Measurements from ENCODE around the gene CD37.
"Not testable (repeated sequence)": the region's sequence is repeated elsewhere in the genome, so short reads cannot be mapped to it uniquely, and the experiment has no call there.

DNA sequence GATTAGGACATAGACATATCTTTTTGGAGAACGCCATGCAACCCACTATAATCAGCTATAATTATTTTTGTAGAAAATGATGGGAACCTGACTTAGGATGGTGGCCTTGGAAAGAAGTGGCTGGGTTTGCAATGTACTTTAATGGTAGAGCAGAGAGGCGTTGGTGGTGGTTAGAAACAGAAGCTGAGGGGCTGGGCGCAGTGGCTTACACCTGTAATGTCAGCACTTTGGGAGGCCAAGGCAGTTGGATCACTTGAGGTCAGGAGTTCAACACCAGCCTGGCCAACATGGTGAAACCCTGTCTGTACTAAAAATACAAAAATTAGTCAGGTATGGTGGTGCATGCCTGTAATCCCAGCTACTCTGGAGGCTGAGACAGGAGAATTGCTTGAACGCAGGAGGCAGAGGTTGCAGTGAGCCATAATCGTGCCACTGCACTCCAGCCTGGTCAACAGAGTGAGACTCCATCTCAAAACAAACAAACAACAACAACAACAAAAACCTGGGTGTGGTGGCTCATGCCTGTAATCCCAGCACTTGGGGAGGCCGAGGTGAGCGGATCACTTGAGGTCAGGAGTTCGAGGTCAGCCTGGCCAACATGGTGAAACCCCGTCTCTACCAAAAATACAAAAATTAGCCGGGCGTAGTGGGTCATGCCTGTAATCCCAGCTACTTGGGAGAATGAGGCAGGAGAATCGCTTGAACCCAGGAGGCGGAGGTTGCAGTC, 2.4 kb upstream of the CD37 start:
- TF ChIP-seq, protein P1, sequence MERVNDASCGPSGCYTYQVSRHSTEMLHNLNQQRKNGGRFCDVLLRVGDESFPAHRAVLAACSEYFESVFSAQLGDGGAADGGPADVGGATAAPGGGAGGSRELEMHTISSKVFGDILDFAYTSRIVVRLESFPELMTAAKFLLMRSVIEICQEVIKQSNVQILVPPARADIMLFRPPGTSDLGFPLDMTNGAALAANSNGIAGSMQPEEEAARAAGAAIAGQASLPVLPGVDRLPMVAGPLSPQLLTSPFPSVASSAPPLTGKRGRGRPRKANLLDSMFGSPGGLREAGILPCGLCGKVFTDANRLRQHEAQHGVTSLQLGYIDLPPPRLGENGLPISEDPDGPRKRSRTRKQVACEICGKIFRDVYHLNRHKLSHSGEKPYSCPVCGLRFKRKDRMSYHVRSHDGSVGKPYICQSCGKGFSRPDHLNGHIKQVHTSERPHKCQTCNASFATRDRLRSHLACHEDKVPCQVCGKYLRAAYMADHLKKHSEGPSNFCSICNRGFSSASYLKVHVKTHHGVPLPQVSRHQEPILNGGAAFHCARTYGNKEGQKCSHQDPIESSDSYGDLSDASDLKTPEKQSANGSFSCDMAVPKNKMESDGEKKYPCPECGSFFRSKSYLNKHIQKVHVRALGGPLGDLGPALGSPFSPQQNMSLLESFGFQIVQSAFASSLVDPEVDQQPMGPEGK (CRISPR knock-in tag; IDR thresholded peaks at IDR 0.05; ENCODE audit: borderline replicate concordance) = not testable (repeated sequence)
- TF ChIP-seq TOX (CRISPR knock-in tag; IDR thresholded peaks at IDR 0.05; ENCODE audit: borderline replicate concordance); ESRRG (CRISPR knock-in tag; IDR thresholded peaks at IDR 0.05); ZFP30 (CRISPR knock-in tag; IDR thresholded peaks at IDR 0.05); ARNTL (CRISPR knock-in tag; IDR thresholded peaks at IDR 0.05; ENCODE audit: borderline replicate concordance, low read depth); ZFP3 (CRISPR knock-in tag; IDR thresholded peaks at IDR 0.05): not testable (repeated sequence)
- TF ChIP-seq, protein P2, sequence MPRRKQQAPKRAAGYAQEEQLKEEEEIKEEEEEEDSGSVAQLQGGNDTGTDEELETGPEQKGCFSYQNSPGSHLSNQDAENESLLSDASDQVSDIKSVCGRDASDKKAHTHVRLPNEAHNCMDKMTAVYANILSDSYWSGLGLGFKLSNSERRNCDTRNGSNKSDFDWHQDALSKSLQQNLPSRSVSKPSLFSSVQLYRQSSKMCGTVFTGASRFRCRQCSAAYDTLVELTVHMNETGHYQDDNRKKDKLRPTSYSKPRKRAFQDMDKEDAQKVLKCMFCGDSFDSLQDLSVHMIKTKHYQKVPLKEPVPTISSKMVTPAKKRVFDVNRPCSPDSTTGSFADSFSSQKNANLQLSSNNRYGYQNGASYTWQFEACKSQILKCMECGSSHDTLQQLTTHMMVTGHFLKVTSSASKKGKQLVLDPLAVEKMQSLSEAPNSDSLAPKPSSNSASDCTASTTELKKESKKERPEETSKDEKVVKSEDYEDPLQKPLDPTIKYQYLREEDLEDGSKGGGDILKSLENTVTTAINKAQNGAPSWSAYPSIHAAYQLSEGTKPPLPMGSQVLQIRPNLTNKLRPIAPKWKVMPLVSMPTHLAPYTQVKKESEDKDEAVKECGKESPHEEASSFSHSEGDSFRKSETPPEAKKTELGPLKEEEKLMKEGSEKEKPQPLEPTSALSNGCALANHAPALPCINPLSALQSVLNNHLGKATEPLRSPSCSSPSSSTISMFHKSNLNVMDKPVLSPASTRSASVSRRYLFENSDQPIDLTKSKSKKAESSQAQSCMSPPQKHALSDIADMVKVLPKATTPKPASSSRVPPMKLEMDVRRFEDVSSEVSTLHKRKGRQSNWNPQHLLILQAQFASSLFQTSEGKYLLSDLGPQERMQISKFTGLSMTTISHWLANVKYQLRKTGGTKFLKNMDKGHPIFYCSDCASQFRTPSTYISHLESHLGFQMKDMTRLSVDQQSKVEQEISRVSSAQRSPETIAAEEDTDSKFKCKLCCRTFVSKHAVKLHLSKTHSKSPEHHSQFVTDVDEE (CRISPR knock-in tag; IDR thresholded peaks at IDR 0.05) = not testable (repeated sequence)
- TF ChIP-seq, protein P3, sequence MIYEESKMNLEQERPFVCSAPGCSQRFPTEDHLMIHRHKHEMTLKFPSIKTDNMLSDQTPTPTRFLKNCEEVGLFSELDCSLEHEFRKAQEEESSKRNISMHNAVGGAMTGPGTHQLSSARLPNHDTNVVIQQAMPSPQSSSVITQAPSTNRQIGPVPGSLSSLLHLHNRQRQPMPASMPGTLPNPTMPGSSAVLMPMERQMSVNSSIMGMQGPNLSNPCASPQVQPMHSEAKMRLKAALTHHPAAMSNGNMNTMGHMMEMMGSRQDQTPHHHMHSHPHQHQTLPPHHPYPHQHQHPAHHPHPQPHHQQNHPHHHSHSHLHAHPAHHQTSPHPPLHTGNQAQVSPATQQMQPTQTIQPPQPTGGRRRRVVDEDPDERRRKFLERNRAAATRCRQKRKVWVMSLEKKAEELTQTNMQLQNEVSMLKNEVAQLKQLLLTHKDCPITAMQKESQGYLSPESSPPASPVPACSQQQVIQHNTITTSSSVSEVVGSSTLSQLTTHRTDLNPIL (CRISPR knock-in tag; IDR thresholded peaks at IDR 0.05; ENCODE audit: low read depth) = not testable (repeated sequence)

Data from SK-N-SH treated with all-trans-retinoic acid at 6 μM for 48 hours (cell line).